Heart left ventricle (tissue), 13 donors: ENCODE measurements around the gene VPS29.

Experiments
- POLR2A ChIP-seq, 2 donors: fragments of 450-650 bp; IDR thresholded peaks; one replicate each; pipeline ENCODE4 v1.6.1; 2017; ENCODE audit warnings: antibody characterized with exemption in 2 of 2, mild to moderate bottlenecking in 2 of 2, moderate library complexity in 2 of 2
- TF ChIP-seq, protein P1 (sequence below), 12 donors: fragments of 200-600 bp; sonication (generic) in 4 of 12; IDR thresholded peaks; one replicate each; pipeline versions ENCODE4 v1.5.0 to v1.8.0; 2018 to 2022; ENCODE audit warnings: antibody characterized with exemption in 12 of 12, mild to moderate bottlenecking in 5 of 12
- donor health status: ischemic (EF 13 %, LVEDD 7.1; RV severe dilation, severe dysfunction).
- donor health status: DM: no; HTN: yes; CAD: no.
- donor health status: DM: no; HTN: no; CAD: no.
- donor health status: ischemic (EF 25% LVEDD 6.9; RV normal size, moderate dysfunction).
- donor health status: ischemic (EF 25% LVEDD 5.7; RV mildly dilated, moderate dysfunction).
- donor health status: ischemic (EF 35%, LVEDD 5.7; RV mildly dilated, moderate dysfunction).
- donor health status: nonischemic (EF 11% LVEDD 7.7; RV severe dilation, severe dysfunction).
- donor health status: DM: yes; HTN: yes; CAD: no.
- donor health status: PGD.
- donor health status: ischemic (EF 29% LVEDD 5.4; RV normal size, mild dysfunction).
- donor health status: nonischemic (EF 23%, LVEDD 6.1; RV moderate dilation, normal function).

DNA sequence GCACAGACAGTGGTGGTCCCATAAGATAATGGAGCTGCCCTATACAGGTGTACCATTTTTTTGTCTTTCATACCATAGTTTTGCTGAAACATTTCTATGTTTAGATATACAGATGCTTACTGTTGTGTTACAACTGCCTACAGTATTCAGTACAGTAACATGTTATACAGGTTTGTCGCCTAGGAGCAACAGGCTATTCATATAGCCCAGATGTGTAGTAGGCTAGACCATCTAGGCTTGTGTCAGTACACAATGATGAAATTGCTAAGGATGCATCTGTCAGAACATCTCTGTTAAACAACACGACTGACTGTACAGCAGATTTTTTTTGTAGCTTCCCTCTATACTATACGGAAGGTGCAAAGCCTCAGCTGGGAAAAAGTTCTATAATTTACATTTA is 30.7 kb upstream of the VPS29 start:
- TF ChIP-seq, protein P1, sequence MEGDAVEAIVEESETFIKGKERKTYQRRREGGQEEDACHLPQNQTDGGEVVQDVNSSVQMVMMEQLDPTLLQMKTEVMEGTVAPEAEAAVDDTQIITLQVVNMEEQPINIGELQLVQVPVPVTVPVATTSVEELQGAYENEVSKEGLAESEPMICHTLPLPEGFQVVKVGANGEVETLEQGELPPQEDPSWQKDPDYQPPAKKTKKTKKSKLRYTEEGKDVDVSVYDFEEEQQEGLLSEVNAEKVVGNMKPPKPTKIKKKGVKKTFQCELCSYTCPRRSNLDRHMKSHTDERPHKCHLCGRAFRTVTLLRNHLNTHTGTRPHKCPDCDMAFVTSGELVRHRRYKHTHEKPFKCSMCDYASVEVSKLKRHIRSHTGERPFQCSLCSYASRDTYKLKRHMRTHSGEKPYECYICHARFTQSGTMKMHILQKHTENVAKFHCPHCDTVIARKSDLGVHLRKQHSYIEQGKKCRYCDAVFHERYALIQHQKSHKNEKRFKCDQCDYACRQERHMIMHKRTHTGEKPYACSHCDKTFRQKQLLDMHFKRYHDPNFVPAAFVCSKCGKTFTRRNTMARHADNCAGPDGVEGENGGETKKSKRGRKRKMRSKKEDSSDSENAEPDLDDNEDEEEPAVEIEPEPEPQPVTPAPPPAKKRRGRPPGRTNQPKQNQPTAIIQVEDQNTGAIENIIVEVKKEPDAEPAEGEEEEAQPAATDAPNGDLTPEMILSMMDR (IDR thresholded peaks at IDR 0.05) = no peak
- no peak for TF ChIP-seq POLR2A (IDR thresholded peaks at IDR 0.05)
